HG03442 (cell line): ENCODE data around the gene OR14I1.
A peak's percentile ranks its signal among the peaks of the same experiment; 100 is the strongest.

ENCODE experiments used
- ATAC-seq: cut with Tn5 transposase; IDR thresholded peaks from one replicate; pipeline ENCODE4 v1.9.1; 2021; ENCODE audit warnings: mild to moderate bottlenecking, moderate library complexity; ENCODE audit not compliant: unreplicated experiment

OR14I1 gene

DNA sequence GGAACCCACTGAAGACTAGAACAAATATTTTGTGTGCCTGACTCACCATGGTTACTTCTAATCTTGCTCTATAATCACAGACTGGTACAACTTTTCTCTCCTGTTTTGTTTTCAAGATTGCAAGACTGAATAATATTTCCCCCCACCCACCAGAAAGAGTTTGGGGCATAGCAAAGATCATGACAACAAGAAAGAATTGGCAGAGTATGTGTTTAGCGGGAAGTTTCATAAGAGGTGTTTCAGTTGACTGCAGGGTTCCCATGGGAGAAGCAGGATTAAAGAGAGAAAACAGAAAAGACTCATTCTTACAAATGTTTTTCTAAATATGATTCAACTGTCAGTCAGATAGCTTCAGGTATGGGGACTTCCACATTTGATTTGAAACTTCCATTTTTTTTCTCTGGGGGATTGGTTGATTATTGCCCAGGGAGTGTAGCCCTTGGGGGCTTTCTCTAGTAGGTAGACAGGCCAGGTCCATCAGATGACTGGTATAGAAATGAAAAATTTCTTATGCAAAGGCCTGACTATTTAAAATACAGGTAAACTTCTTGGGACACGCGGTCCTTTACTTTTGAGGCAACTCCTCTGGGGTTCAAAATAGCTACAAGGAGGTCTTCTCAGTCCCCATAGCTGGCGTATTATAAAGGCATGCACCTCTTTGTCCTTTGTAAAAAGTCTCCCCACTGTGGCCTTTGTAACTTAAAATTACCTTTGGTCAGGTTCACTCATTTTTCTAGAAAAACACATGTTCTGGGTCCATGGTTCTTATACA lies 13.9 kb downstream of the OR14I1 start:
- ATAC-seq: peak; percentile 63

DNA sequence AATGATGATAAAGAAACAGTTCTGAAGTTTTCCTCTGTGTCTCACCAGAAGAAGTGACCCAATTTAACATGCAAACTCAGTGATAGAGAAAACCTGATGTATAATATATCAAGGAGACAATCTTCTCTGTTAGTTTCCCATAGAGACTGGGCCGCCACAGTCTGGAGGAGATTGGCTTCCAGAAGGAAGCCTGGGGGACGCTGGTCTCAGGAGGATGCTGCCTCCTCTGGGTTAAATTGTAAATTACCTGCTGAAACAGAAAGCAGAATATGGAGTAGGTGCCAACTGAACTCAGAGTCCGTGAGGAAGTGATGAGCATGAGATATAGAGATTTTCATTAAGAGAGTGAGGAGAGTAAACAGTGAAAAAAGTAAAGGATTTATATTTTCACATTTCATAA lies 15.8 kb downstream of the OR14I1 start:
- ATAC-seq: peak; percentile 78

DNA sequence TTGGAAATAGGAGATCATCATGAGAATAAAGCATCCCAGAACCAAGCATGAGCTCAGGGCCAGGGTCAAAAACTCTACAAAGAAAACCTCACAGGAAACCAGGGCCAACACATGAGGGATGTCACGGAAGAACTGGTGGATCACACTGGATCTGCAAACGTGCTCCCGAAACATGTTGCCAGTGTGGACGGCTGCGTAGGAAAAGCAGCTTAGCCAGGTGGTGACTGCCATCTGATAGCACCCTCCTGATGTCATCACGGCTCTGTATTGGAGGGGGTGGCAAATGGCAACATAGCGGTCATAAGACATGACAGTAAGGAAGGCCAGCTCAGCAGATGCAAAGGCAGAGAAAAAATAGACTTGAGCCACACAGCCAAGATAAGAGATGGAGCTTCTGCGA lies 20.9 kb downstream of the OR14I1 start:
- no peak for ATAC-seq

DNA sequence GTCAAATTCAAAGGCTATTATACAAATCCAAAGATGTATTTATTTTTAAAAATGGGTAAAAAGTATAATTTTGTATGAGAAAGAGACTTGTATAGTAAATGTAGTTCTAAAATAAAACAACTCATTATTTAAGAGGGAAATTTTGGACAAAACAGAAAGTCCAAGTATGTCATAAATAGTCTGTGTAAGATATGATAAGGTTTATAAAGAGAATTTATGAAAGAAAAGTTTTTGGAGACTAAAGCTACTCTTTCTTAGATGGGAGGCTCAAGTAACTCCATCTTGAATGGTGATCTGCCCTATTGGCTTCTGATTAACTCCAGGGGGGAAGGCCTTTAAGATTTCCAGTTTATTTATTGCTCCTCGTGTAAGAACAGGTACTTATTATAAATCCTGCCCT lies 32.6 kb downstream of the OR14I1 start:
- ATAC-seq: no peak

DNA sequence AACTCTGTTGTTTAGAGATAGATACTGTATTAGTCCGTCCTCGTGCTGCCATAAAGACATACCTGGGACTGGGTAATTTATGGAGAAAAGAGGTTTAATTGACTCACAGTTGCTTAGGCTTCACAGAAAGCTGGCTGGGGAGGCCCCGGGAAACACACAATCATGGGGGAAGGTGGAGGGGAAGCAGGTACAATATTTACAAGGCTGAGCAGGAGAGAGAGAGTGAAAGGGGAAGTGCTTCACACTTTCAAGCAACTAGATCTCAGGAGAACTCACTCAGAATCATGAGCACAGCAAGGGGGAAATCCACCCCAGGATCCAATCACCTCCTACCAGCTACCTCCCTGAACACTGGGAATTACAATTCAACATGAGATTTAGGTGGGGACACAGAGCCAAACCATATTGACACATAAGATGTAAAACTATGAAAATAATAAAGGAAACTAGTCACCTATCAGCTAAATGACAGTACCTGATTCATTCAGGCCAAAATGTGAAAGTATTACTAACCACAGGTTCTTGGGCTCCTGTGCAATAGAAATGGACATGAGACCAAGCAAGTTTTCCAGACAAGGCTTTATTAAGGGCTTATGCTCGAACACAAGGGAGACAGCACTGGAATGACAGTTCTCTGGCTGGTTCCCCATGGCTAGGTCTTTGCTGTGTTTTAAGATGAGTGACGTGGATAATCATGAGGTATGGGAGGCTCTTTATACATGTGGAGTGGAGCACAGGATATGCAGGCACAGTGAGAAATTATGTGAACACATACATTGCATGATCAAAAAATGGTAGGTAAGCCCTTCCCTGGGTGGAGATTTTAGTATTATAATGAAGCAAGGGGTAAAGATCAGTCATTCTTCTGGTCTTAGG lies 38.9 kb downstream of the OR14I1 start:
- peak; percentile 95 for ATAC-seq

DNA sequence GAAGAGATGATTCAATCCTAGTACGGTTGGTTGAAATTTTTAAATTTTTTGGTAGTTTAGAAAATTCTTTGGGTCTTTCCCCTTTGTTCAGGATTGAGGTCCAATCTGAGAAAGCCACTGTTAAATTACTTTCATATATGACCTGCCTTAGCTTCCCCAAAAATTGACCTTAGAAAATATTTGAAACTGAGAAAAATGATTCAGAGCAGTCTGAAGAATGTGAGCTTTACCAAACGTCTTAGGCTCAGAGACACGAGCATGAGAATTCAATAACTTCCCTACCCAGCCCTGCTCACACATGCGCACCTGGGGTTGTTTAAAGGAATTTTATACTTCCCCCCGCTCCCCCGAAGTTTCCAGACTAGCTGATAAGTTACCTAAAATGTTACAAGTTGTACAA lies 45.8 kb downstream of the OR14I1 start:
- peak; percentile 56 for ATAC-seq

DNA sequence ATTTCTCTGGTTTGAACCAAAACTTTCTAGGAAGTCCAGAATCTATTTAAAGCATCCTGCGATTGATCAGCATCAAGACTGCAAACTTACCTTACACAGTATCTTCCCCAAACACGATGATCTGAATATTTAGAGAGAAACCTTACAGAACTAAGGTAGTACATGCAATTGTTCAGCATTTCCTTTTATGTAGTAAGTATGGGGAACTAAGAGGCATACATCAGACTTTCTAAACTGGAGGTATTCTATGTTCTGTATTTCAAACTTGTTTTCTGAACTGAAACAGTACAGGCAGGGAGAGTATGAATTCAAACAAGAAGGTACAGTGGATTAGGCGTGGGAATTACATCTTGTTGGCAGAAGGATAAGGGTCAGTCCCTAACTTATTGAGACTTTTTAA lies 47.2 kb downstream of the OR14I1 start, which contains the start of gene OR2T27:
OR2T27 (minus strand) TSS at position 175 of the 400 bp plus-strand sequence. CDS start 4,644 bp downstream, outside the sequence.
- peak; percentile 47 for ATAC-seq
